Upper lobe of right lung (tissue), 1 donor: ENCODE measurements around the gene NFKB2. TPM values are rescaled to one million over a fixed set of nuclear protein-coding genes. Genes with fewer than 3 reads are reported as not detected.

Source experiments
- ATAC-seq: fragments of 200-7000 bp; cut with Tn5 transposase; one replicate; pipeline ENCODE4 v1.9.1; 2020; ENCODE audit warnings: mild to moderate bottlenecking, moderate library complexity
- DNase-seq: peaks from one replicate; pipeline ENCODE4 v3.0.0-alpha.2; 2020
- H3K27ac ChIP-seq: fragments of 200-600 bp; one replicate; pipeline ENCODE4 v1.8.0; 2022
- H3K27me3 ChIP-seq: fragments of 200-600 bp; one replicate; pipeline ENCODE4 v1.8.0; 2022; ENCODE audit warnings: mild to moderate bottlenecking
- H3K36me3 ChIP-seq: fragments of 200-600 bp; one replicate; pipeline ENCODE4 v1.8.0; 2022
- H3K4me1 ChIP-seq: fragments of 200-600 bp; one replicate; pipeline ENCODE4 v1.8.0; 2022
- H3K4me3 ChIP-seq: fragments of 200-600 bp; one replicate; pipeline ENCODE4 v1.8.0; 2022; ENCODE audit warnings: mild to moderate bottlenecking
- H3K9me3 ChIP-seq: fragments of 200-600 bp; one replicate; pipeline ENCODE4 v1.8.0; 2022
- CTCF ChIP-seq: fragments of 200-600 bp; IDR thresholded peaks from one replicate; pipeline ENCODE4 v1.8.0; 2022; ENCODE audit warnings: antibody characterized with exemption
- intact Hi-C: fragments of 100-400 bp; cut with DNase I; formaldehyde crosslinking; loops from one replicate; pipeline ENCODE4 v1.11.0; 2022
- total RNA-seq: library from RNA; stranded (reverse); fragmentation: NEBNext Ultra II Directional; extraction: Animal tissue kit (Norgen Biotek cat#: 25700); gene quantifications from one replicate; pipeline ENCODE4 v1.2.1, GENCODE V29; 2021
- donor health status: DM: no; HTN: yes; CAD: no; lungs with severe emphysema.

The NFKB2 gene
- total RNA-seq, 1 donor from 2014 or later, result 36.8 TPM

DNA sequence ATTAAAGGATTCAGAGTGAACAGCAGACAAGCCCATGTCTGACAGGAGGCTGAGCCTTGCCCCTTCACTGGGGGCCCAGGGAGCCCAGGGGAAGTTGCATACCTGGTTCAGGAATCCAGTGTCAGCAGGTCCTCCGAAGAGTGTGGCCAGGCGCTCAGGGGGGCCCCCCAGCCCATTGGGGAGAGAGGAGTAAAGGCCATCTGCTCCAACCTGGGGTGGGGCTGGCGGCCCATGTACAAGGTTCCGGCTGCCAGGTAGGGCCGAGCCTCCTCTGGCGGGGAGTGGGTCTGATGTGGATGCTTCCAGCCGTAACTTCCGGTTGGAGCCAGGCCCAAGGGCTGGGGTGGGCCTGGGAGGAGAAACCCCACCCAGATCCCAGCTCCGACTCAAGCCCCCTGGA, 20.8 kb downstream of the NFKB2 start:
- no peak overlapping the region for H3K27ac ChIP-seq
- ATAC-seq, result no peak
- H3K27me3 ChIP-seq, result peaks cover 61% of the 10 kb centered on the region
- no peaks in the 10 kb centered on the region for H3K36me3 ChIP-seq
- H3K4me1 ChIP-seq, result peaks cover 14% of the 10 kb centered on the region
- intact Hi-C loops, result no loop called here
- no peak for DNase-seq
- no peak overlapping the region for H3K4me3 ChIP-seq
- no peak for TF ChIP-seq CTCF
- no peaks in the 10 kb centered on the region for H3K9me3 ChIP-seq

DNA sequence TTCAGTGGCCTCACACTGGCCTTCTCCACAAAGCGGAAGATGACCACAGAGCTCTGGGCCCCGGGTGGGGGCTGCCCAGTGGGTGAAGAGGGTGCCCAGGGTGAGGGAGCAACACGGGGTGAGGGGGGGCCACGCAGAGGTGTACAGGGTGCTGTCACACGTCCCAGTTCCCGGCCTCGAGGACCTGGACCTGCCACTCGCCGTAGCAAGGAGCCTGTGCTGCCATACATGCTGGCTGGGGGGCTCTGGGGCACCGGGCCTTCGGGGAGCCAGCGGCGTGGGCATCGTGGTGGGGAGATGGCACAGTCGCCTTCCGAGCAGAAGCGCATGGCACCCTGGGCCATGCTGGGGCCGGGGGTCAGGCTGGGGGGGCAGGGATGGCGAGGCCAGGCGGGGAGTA, 21.2 kb downstream of the NFKB2 start:
- Histone ChIP-seq H3K4me3 (no peak overlapping the region), H3K27me3 (peaks cover 57% of the 10 kb centered on the region), H3K36me3 (no peaks in the 10 kb centered on the region), H3K9me3 (no peaks in the 10 kb centered on the region), H3K27ac (no peak overlapping the region), H3K4me1 (peaks cover 14% of the 10 kb centered on the region)
- intact Hi-C loops, result no loop called here
- DNase-seq (no peak), ATAC-seq (no peak)
- TF ChIP-seq CTCF, result no peak

DNA sequence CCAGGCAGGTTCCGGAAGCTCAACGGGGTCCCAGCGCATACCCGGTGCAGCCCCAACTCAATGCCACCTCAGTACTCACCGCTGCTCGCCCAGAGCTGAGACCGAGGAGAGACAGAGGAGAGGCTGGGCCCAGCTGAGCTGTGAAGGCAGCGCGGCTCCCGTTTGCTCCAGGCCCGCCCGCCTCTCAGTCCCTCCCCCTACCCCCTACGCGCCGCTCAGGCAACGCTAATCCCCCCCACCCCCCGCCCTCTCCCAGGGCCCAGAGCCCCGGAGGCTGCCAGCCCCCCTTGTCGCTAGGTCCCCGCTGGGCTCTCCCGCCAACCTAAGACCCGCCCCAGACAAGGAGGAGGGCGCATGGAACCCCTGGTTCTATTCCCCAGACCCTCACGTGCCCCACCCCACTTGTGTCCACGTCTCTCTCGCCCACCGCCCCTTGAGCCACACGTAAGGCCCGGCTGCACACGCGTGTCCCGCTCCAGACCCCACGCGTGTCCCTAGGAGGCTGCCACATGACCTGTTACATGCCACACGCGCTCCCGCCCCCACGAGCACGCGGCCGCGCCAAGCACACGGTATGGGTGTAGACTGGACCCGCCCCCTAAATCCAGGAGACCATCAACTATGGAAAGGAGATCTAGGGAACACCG, 23.2 kb downstream of the NFKB2 start, which contains the start of gene PSD:
Gene PSD (minus strand): TSS at position 164 of the 647 bp plus-strand sequence. CDS start 1,747 bp downstream, outside the sequence.
- Histone ChIP-seq H3K4me3 (peak within 1 kb of the TSS; percentile 81), H3K27me3 (peaks cover 36% of the 10 kb centered on the region), H3K4me1 (peaks cover 30% of the 10 kb centered on the region), H3K27ac (no peak within 1 kb of the TSS), H3K9me3 (no peaks in the 10 kb centered on the region), H3K36me3 (peaks cover 8% of the 10 kb centered on the region)
- intact Hi-C loops, result no loop called here
- no peak for ATAC-seq
- no peak for DNase-seq
- no peak for TF ChIP-seq CTCF

GRCh38 chr10:102419269-102420180, 24.0 kb downstream of the NFKB2 start:
- intact Hi-C loops, result no loop called here
- Histone ChIP-seq H3K27ac (no peak overlapping the region), H3K27me3 (peaks cover 30% of the 10 kb centered on the region), H3K4me3 (peak overlapping the region; percentile 81), H3K36me3 (peaks cover 16% of the 10 kb centered on the region), H3K4me1 (peaks cover 32% of the 10 kb centered on the region), H3K9me3 (no peaks in the 10 kb centered on the region)
- no peak for ATAC-seq
- TF ChIP-seq CTCF, result no peak
- no peak for DNase-seq

- Histone ChIP-seq H3K36me3 (peaks cover 21% of the 10 kb centered on the region), H3K27me3 (peaks cover 23% of the 10 kb centered on the region), H3K27ac (peak overlapping the region; percentile 88), H3K4me3 (peak overlapping the region; percentile 81), H3K9me3 (no peaks in the 10 kb centered on the region), H3K4me1 (peaks cover 32% of the 10 kb centered on the region)
- TF ChIP-seq CTCF, result no peak
- ATAC-seq, result no peak
- no peak for DNase-seq
- intact Hi-C loops, result no loop called here
Observed at GRCh38 chr10:102420181-102420713, 24.7 kb downstream of the NFKB2 start.
